GM19438 (cell line): ENCODE data around the gene AARS1.
"Not testable (repeated sequence)": the region's sequence is repeated elsewhere in the genome, so short reads cannot be mapped to it uniquely, and the experiment has no call there.

Experiments used
- ATAC-seq: cut with Tn5 transposase; IDR thresholded peaks from one replicate; pipeline ENCODE4 v1.9.1; 2021; ENCODE audit warnings: low read depth; ENCODE audit not compliant: unreplicated experiment

Gene AARS1

DNA sequence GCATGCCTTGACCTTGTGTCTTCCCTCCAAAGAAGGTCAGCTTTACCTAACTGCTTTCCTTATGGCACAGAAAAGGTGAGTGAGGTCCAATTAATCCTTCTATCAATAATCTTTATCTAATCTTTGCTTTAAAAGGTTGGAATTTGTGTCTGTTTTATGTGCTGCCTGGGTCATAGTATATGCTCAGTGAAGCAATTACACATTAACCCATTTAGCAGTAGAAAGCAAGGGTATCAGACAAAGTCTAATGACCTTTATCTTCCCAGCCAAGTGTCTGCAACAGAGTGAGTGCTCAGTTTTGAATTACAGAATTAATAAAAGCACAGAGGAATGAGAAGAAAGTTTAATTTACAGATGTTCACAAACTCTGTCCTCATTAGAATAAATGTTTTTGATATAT, 63.3 kb downstream of the AARS1 start:
- ATAC-seq, result not testable (repeated sequence)

DNA sequence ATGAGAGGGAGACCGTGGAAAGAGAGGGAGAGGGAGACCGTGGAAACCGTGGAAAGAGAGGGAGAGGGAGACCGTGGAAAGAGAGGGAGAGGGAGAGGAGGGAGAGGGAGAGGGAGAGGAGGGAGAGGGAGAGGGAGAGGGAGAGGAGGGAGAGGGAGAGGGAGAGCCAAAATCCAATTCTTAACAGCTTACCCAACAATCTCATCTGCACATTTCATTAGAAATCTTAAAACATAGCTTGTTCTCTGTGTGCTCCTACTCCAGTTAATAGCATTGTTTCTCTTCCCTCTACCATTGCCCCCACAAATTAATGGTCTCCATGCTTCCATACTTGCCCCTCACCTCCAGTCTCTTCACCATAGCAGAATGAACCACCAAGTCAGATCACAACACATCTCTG, 63.9 kb downstream of the AARS1 start:
- not testable (repeated sequence) for ATAC-seq

DNA sequence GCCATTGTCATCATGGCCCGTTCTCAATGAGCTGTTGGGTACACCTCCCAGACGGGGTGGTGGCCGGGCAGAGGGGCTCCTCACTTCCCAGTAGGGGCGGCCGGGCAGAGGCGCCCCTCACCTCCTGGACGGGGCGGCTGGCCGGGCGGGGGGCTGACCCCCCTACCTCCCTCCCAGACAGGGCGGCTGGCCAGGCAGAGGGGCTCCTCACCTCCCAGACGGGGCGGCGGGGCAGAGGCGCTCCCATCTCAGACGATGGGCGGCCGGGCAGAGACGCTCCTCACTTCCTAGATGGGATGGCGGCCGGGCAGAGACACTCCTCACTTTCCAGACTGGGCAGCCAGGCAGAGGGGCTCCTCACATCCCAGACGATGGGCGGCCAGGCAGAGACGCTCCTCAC, 64.7 kb downstream of the AARS1 start:
- not testable (repeated sequence) for ATAC-seq

DNA sequence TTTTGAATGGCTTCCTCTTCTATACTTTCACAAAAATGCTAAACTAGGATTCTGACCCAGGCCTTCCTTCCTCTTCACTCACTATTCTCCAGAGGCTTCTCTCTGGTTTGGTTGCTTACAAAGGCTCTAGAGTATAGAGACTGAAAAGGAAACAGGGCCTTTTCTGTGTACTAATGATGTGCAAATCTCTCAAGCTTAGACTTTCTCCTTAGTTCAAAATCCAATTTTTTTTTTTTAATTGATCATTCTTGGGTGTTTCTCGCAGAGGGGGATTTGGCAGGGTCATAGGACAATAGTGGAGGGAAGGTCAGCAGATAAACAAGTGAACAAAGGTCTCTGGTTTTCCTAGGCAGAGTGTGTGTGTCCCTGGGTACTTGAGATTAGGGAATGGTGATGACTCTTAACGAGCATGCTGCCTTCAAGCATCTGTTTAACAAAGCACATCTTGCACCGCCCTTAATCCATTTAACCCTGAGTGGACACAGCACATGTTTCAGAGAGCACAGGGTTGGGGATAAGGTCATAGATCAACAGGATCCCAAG, 65.3 kb downstream of the AARS1 start:
- not testable (repeated sequence) for ATAC-seq

DNA sequence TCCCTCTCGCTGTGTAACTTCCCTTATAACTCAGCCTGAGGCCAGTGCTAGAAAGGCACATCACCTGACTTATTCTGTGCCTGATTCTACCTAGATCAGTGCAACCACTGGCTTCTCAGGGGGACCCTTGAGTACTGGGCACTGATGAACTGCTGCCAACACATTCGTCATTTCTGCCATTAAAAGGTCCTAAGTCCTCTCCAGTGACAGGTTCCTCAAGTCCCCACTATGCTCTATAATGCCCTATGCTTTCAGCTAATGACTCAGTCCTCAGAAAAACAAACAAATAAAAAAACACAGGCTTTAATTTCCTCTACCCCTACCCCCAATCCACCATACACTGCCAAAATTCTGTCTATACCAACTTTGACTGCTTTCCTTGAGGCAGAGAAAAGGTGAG, 66.1 kb downstream of the AARS1 start:
- not testable (repeated sequence) for ATAC-seq

DNA sequence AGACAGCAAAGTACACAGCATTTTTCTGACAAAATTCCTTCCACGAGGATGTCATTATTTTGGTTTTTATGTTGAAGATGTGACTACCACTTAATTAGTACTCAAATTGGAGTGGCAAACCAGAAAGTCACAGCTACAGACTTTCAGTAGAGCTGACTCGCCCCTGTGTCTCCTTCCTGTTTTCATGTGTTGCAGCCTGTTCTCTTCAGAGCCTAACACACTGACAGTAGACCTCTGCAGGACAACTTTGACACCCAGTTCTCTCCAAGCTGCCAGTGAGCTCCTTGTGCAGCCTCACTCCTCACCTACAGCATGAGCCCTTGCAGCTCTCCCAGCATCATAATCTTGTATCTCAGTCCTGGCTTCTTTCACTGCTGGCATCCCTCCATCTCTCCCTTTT, 66.7 kb downstream of the AARS1 start:
- ATAC-seq, result not testable (repeated sequence)

DNA sequence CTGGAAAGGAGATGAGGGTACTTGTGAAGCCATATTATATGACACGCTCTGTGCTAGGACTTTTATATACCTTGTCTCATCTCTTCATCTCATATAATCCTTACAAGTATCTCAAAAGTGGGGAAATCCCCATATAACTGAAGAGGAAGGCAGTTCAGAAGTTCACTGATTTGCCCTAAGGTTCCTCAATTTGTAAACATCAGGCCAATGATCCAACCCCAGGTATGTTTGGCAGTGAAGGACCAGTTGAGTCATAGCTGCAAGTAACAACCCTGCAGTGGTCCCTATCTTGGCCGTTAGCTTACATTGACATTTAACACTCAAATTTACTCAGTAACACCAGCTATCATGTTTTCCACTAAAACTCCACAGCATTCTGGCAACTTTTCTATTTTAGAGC, 70.7 kb downstream of the AARS1 start:
- ATAC-seq, result not testable (repeated sequence)

DNA sequence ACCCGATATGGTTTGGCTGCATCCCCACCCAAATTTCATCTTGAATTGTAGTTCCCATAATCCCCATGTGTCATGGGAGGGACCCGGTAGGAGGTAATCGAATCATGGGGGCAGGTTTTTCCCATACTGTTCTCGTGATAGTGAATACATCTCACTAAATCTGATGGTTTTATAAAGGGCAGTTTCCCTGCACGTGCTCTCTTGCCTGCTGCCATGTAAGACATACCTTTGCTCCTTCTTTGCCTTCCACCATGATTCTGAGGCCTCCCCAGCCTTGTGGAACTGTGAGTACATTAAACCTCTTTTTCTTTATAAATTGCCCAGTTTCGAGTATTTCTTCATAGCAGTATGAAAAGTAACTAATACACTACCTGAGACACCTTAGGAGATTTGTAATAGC, 82.9 kb downstream of the AARS1 start:
- ATAC-seq, result not testable (repeated sequence)

DNA sequence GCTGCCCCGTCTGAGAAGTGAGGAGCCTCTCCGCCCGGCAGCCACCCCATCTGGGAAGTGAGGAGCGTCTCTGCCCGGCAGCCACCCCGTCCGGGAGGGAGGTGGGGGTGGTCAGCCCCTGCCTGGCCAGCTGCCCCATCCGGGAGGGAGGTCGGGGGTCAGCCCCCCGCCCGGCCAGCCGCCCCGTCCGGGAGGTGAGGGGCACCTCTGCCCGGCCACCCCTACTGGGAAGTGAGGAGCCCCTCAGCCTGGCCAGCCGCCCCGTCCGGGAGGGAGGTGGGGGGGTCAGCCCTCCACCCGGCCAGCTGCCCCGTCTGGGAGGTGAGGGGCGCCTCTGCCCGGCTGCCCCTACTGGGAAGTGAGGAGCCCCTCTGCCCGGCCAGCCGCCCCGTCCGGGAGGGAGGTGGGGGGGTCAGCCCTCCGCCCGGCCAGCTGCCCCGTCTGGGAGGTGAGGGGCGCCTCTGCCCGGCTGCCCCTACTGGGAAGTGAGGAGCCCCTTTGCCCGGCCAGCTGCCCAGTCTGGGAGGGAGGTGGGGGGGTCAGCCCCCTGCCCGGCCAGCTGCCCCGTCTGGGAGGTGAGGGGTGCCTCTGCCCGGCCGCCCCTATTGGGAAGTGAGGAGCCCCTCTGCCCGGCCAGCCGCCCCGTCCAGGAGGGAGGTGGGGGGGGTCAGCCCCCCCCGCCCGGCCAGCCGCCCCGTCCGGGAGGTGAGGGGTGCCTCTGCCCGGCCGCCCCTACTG, 84.5 kb downstream of the AARS1 start:
- not testable (repeated sequence) for ATAC-seq

DNA sequence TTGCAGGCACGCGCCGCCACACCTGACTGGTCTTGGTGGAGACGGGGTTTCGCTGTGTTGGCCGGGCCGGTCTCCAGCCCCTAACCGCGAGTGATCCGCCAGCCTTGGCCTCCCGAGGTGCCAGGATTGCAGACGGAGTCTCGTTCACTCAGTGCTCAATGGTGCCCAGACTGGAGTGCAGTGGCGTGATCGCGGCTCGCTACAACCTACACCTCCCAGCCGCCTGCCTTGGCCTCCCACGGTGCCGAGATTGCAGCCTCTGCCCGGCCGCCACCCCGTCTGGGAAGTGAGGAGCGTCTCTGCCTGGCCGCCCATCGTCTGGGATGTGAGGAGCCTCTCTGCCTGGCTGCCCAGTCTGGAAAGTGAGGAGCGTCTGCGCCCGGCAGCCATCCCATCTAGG, 85.3 kb downstream of the AARS1 start:
- ATAC-seq, result not testable (repeated sequence)

DNA sequence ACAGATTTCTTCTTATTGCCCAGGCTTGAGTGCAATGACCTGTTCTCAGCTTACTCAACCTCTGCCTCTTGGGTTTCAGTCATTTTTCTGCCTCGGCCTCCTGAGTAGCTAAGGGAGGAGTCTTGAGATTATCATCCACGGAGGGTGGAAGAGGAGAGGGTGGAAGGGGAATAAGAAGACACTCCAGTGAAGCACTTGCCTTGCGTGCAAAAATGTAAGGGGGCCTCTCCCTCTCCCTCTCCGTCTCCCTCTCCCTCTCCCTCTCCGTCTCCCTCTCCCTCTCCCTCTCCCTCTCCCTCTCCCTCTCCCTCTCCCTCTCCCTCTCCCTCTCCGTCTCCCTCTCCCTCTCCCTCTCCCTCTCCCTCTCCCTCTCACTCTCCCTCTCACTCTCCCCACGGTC, 85.8 kb downstream of the AARS1 start:
- not testable (repeated sequence) for ATAC-seq
